ENCODE measurements around the gene RHBDL1. TPM values are rescaled to one million over a fixed set of nuclear protein-coding genes. Genes with fewer than 3 reads are reported as not detected.
"Not testable (repeated sequence)": the region's sequence is repeated elsewhere in the genome, so short reads cannot be mapped to it uniquely, and the experiment has no call there.

The RHBDL1 gene
- total RNA-seq, 5 donors from 2014 or later (not counting 1 experiment from before 2014, with no cell fraction given): 2.0 to 3.6 (median 2.5) TPM

- H3K27me3 Mint-ChIP-seq: no peaks in the 10 kb centered on the region
- ChIA-PET CTCF (no interaction called here), POLR2A (interaction anchor here in 1 of 2 donors (0.6 kb wide), 1 partner anchor 630 kb away, joined by 5 read pairs; no protein-coding TSS in a partner anchor)
- Histone ChIP-seq H3K4me3 (ENCODE audit: control insufficient read depth in 1 of 2, extremely low read depth in 1 of 2, low read length in 1 of 2) (no peak overlapping the region), H3K9me3 (no peaks in the 10 kb centered on the region), H3K4me1 (ENCODE audit: control insufficient read depth in 1 of 2, extremely low read depth in 1 of 2, insufficient read depth in 2 of 2, low read length in 2 of 2) (peaks cover 8 to 67% of the 10 kb centered on the region in 2 experiments), H3K27me3 (replicated peaks in 1 of 2; ENCODE audit: control insufficient read depth in 2 of 2, extremely low read depth in 1 of 2, insufficient read depth in 2 of 2, low read length in 1 of 2) (no peaks in the 10 kb centered on the region), H3K36me3 (ENCODE audit: control insufficient read depth in 2 of 2, extremely low read depth in 1 of 2, insufficient read depth in 1 of 2, low read length in 1 of 2) (peaks cover 8 to 25% of the 10 kb centered on the region in 2 donors), H3K27ac (ENCODE audit: low read length) (no peak overlapping the region)
- H3K4me1 Mint-ChIP-seq: peaks cover 17 to 47% (median 47%) of the 10 kb centered on the region in 3 donors
- H3K36me3 Mint-ChIP-seq: peaks cover 4% of the 10 kb centered on the region
- WGBS (ENCODE audit: insufficient coverage): 96% methylated on average over 51 of the region's 51 CpGs
- no peaks in the 10 kb centered on the region for H3K9me3 Mint-ChIP-seq
- ATAC-seq (replicated peaks in 1 of 4): no peak
- no peak for DNase-seq
- peak overlapping the region in 2 of 3 donors; percentile 34 to 45 for H3K4me3 Mint-ChIP-seq
- no peak overlapping the region for H3K27ac Mint-ChIP-seq
These were observed 11.2 kb downstream of the RHBDL1 start for GRCh38 chr16:686459-687260.

GRCh38 chr16:687499-687898 is 12.0 kb downstream of the RHBDL1 start:
- Mint-ChIP-seq H3K4me1 (peaks cover 14 to 45% (median 39%) of the 10 kb centered on the region in 3 donors), H3K4me3 (no peak overlapping the region), H3K36me3 (peaks cover 1% of the 10 kb centered on the region), H3K9me3 (no peaks in the 10 kb centered on the region), H3K27ac (no peak overlapping the region), H3K27me3 (no peaks in the 10 kb centered on the region)
- no peak for DNase-seq
- no peak for ATAC-seq (replicated peaks in 1 of 4)
- 90% methylated on average over 18 of the region's 19 CpGs for WGBS (ENCODE audit: insufficient coverage)
- CTCF ChIA-PET: no interaction called here
- H3K9me3 ChIP-seq: no peaks in the 10 kb centered on the region
- no peak overlapping the region for H3K4me3 ChIP-seq (ENCODE audit: control insufficient read depth in 1 of 2, extremely low read depth in 1 of 2, low read length in 1 of 2)
- no peak overlapping the region for H3K27ac ChIP-seq (ENCODE audit: low read length)
- peaks cover 8 to 61% of the 10 kb centered on the region in 2 experiments for H3K4me1 ChIP-seq (ENCODE audit: control insufficient read depth in 1 of 2, extremely low read depth in 1 of 2, insufficient read depth in 2 of 2, low read length in 2 of 2)
- no peaks in the 10 kb centered on the region for H3K27me3 ChIP-seq (replicated peaks in 1 of 2; ENCODE audit: control insufficient read depth in 2 of 2, extremely low read depth in 1 of 2, insufficient read depth in 2 of 2, low read length in 1 of 2)
- POLR2A ChIA-PET: no interaction called here
- peaks cover 3 to 17% of the 10 kb centered on the region in 2 donors for H3K36me3 ChIP-seq (ENCODE audit: control insufficient read depth in 2 of 2, extremely low read depth in 1 of 2, insufficient read depth in 1 of 2, low read length in 1 of 2)

GRCh38 chr16:689175-689897 is 13.9 kb downstream of the RHBDL1 start:
- WGBS (ENCODE audit: insufficient coverage): 87% methylated on average over 26 of the region's 26 CpGs
- peaks cover 8 to 54% of the 10 kb centered on the region in 2 experiments for H3K4me1 ChIP-seq (ENCODE audit: control insufficient read depth in 1 of 2, extremely low read depth in 1 of 2, insufficient read depth in 2 of 2, low read length in 2 of 2)
- H3K27me3 Mint-ChIP-seq: no peaks in the 10 kb centered on the region
- no peaks in the 10 kb centered on the region for H3K9me3 Mint-ChIP-seq
- CTCF ChIA-PET: no interaction called here
- no peaks in the 10 kb centered on the region for H3K36me3 Mint-ChIP-seq
- peaks cover 0 to 6% of the 10 kb centered on the region in 2 experiments for H3K27me3 ChIP-seq (replicated peaks in 1 of 2; ENCODE audit: control insufficient read depth in 2 of 2, extremely low read depth in 1 of 2, insufficient read depth in 2 of 2, low read length in 1 of 2)
- H3K27ac Mint-ChIP-seq: peak overlapping the region; percentile 84 to 91
- peaks cover 3 to 8% of the 10 kb centered on the region in 2 donors for H3K36me3 ChIP-seq (ENCODE audit: control insufficient read depth in 2 of 2, extremely low read depth in 1 of 2, insufficient read depth in 1 of 2, low read length in 1 of 2)
- H3K9me3 ChIP-seq: no peaks in the 10 kb centered on the region
- POLR2A ChIA-PET: no interaction called here
- ATAC-seq (replicated peaks in 1 of 4): no peak
- H3K4me1 Mint-ChIP-seq: peaks cover 12 to 36% (median 36%) of the 10 kb centered on the region in 3 donors
- H3K4me3 ChIP-seq (ENCODE audit: control insufficient read depth in 1 of 2, extremely low read depth in 1 of 2, low read length in 1 of 2): peak overlapping the region; percentile 76 to 89
- peak overlapping the region; percentile 86 to 92 (median 87) for H3K4me3 Mint-ChIP-seq
- peak overlapping the region; percentile 57 for H3K27ac ChIP-seq (ENCODE audit: low read length)
- DNase-seq: no peak

- POLR2A ChIA-PET; H3K36me3 ChIP-seq (ENCODE audit: control insufficient read depth in 2 of 2, extremely low read depth in 1 of 2, insufficient read depth in 1 of 2, low read length in 1 of 2); H3K36me3 Mint-ChIP-seq; ATAC-seq (replicated peaks in 1 of 4); H3K9me3 Mint-ChIP-seq; H3K9me3 ChIP-seq; CTCF ChIA-PET; DNase-seq; H3K27ac ChIP-seq (ENCODE audit: low read length); H3K27me3 Mint-ChIP-seq; H3K4me3 ChIP-seq (ENCODE audit: control insufficient read depth in 1 of 2, extremely low read depth in 1 of 2, low read length in 1 of 2): not testable (repeated sequence)
- Mint-ChIP-seq H3K4me3 (peak overlapping the region; percentile 86 to 92 (median 87)), H3K4me1 (peaks cover 18 to 40% (median 37%) of the 10 kb centered on the region in 3 donors), H3K27ac (peak overlapping the region; percentile 59 to 68)
- H3K27me3 ChIP-seq (replicated peaks in 1 of 2; ENCODE audit: control insufficient read depth in 2 of 2, extremely low read depth in 1 of 2, insufficient read depth in 2 of 2, low read length in 1 of 2): peaks cover 0 to 23% of the 10 kb centered on the region in 2 experiments
- H3K4me1 ChIP-seq (ENCODE audit: control insufficient read depth in 1 of 2, extremely low read depth in 1 of 2, insufficient read depth in 2 of 2, low read length in 2 of 2): peaks cover 16 to 55% of the 10 kb centered on the region in 2 experiments
- 87% methylated on average over 12 of the region's 16 CpGs for WGBS (ENCODE audit: insufficient coverage)
These were observed 15.8 kb downstream of the RHBDL1 start for GRCh38 chr16:691242-691641.

- Mint-ChIP-seq H3K27ac (peak overlapping the region; percentile 14 to 53), H3K36me3 (no peaks in the 10 kb centered on the region), H3K4me3 (peak overlapping the region in 2 of 3 donors; percentile 6 to 33), H3K27me3 (no peaks in the 10 kb centered on the region), H3K9me3 (no peaks in the 10 kb centered on the region), H3K4me1 (peaks cover 20 to 45% (median 44%) of the 10 kb centered on the region in 3 donors)
- H3K4me3 ChIP-seq (ENCODE audit: control insufficient read depth in 1 of 2, extremely low read depth in 1 of 2, low read length in 1 of 2): no peak overlapping the region
- H3K27ac ChIP-seq (ENCODE audit: low read length): no peak overlapping the region
- WGBS (ENCODE audit: insufficient coverage): no CpG with 5 or more reads among the region's 10 CpGs
- no peaks in the 10 kb centered on the region for H3K9me3 ChIP-seq
- peaks cover 18 to 60% of the 10 kb centered on the region in 2 experiments for H3K4me1 ChIP-seq (ENCODE audit: control insufficient read depth in 1 of 2, extremely low read depth in 1 of 2, insufficient read depth in 2 of 2, low read length in 2 of 2)
- ATAC-seq (replicated peaks in 1 of 4) (no peak), DNase-seq (no peak)
- peaks cover 0 to 1% of the 10 kb centered on the region in 2 donors for H3K36me3 ChIP-seq (ENCODE audit: control insufficient read depth in 2 of 2, extremely low read depth in 1 of 2, insufficient read depth in 1 of 2, low read length in 1 of 2)
- ChIA-PET POLR2A (no interaction called here), CTCF (no interaction called here)
- peaks cover 0 to 25% of the 10 kb centered on the region in 2 experiments for H3K27me3 ChIP-seq (replicated peaks in 1 of 2; ENCODE audit: control insufficient read depth in 2 of 2, extremely low read depth in 1 of 2, insufficient read depth in 2 of 2, low read length in 1 of 2)
These were observed 17.1 kb downstream of the RHBDL1 start for GRCh38 chr16:692356-693108.

- no peak overlapping the region for H3K4me3 ChIP-seq (ENCODE audit: control insufficient read depth in 1 of 2, extremely low read depth in 1 of 2, low read length in 1 of 2)
- H3K4me1 ChIP-seq (ENCODE audit: control insufficient read depth in 1 of 2, extremely low read depth in 1 of 2, insufficient read depth in 2 of 2, low read length in 2 of 2): peaks cover 18 to 63% of the 10 kb centered on the region in 2 experiments
- ATAC-seq (replicated peaks in 1 of 4) (no peak), DNase-seq (no peak)
- WGBS (ENCODE audit: insufficient coverage): 77% methylated on average over 10 of the region's 22 CpGs
- ChIA-PET POLR2A (no interaction called here), CTCF (no interaction called here)
- H3K36me3 ChIP-seq (ENCODE audit: control insufficient read depth in 2 of 2, extremely low read depth in 1 of 2, insufficient read depth in 1 of 2, low read length in 1 of 2): no peaks in the 10 kb centered on the region
- H3K4me3 Mint-ChIP-seq: peak overlapping the region in 2 of 3 donors; percentile 17 to 82
- H3K9me3 ChIP-seq: no peaks in the 10 kb centered on the region
- H3K36me3 Mint-ChIP-seq: no peaks in the 10 kb centered on the region
- peaks cover 0 to 32% of the 10 kb centered on the region in 2 experiments for H3K27me3 ChIP-seq (replicated peaks in 1 of 2; ENCODE audit: control insufficient read depth in 2 of 2, extremely low read depth in 1 of 2, insufficient read depth in 2 of 2, low read length in 1 of 2)
- H3K27ac Mint-ChIP-seq: no peak overlapping the region
- H3K9me3 Mint-ChIP-seq: no peaks in the 10 kb centered on the region
- peaks cover 20 to 45% (median 44%) of the 10 kb centered on the region in 3 donors for H3K4me1 Mint-ChIP-seq
- H3K27me3 Mint-ChIP-seq: no peaks in the 10 kb centered on the region
- peak overlapping the region; percentile 34 for H3K27ac ChIP-seq (ENCODE audit: low read length)
These were observed 17.9 kb downstream of the RHBDL1 start for GRCh38 chr16:693364-693763.
